GM12878 (cell line): ENCODE measurements around the gene PRDX3. TPM values are rescaled to one million over a fixed set of nuclear protein-coding genes. Genes with fewer than 3 reads are reported as not detected.

Experiments
- ASH2L ChIP-seq: fragments of 300-600, 200-600 bp; sonication (generic); IDR thresholded peaks from 2 replicates; pipeline ENCODE4 v1.6.1; 2017; ENCODE audit warnings: low read depth, mild to moderate bottlenecking, borderline replicate concordance
- BHLHE40 ChIP-seq, 2 experiments: fragments of 450-650 bp in 1 of 2; IDR thresholded peaks; 2 replicates each; pipeline ENCODE4 v1.6.1; 2011 to 2017; ENCODE audit warnings: low read depth in 2 of 2, borderline replicate concordance in 1 of 2, improper control_type of control experiment in 1 of 2, low read length in 1 of 2, mild to moderate bottlenecking in 1 of 2
- CBX5 ChIP-seq: sonication (generic); IDR thresholded peaks from 2 replicates; pipeline ENCODE4 v1.6.1; 2016; ENCODE audit warnings: low read depth, moderate library complexity, mild to moderate bottlenecking, inconsistent platforms
- CHD4 ChIP-seq: fragments of 200-600 bp; sonication (generic); IDR thresholded peaks from 2 replicates; pipeline ENCODE4 v1.6.1; 2016; ENCODE audit warnings: mild to moderate bottlenecking
- CUX1 ChIP-seq: IDR thresholded peaks from 2 replicates; pipeline ENCODE4 v1.6.1; 2012; ENCODE audit warnings: improper control_type of control experiment, low read depth, low read length; ENCODE audit not compliant: insufficient replicate concordance
- EGR1 ChIP-seq, 2 experiments: IDR thresholded peaks; 1 replicate in 1 of 2; 2 replicates in 1 of 2; pipeline ENCODE4 v1.6.1; 2011 to 2012; ENCODE audit warnings: low read depth in 2 of 2, low read length in 2 of 2, borderline replicate concordance in 1 of 2, mild to moderate bottlenecking in 1 of 2, moderate library complexity in 1 of 2
- FOXM1 ChIP-seq: IDR thresholded peaks from 2 replicates; pipeline ENCODE4 v1.6.1; 2012; ENCODE audit warnings: low read depth, mild to moderate bottlenecking, inconsistent platforms, low read length, moderate library complexity
- GABPA ChIP-seq: IDR thresholded peaks from 2 replicates; pipeline ENCODE4 v1.6.1; 2014; ENCODE audit warnings: antibody characterized with exemption, low read depth, mild to moderate bottlenecking, inconsistent platforms
- HCFC1 ChIP-seq: fragments of 150-350 bp; IDR thresholded peaks from 2 replicates; pipeline ENCODE4 v1.6.1; 2014; ENCODE audit warnings: low read length
- HDAC2 ChIP-seq: fragments of 200-600 bp; sonication (generic); IDR thresholded peaks from 2 replicates; pipeline ENCODE4 v1.6.1; 2017
- HDGF ChIP-seq: fragments of 450-650 bp; IDR thresholded peaks from 2 replicates; pipeline ENCODE4 v1.6.1; 2016; ENCODE audit warnings: antibody characterized with exemption
- JUND ChIP-seq: IDR thresholded peaks from 2 replicates; pipeline ENCODE4 v1.6.1; 2012; ENCODE audit warnings: low read depth, mild to moderate bottlenecking, low read length, improper control_type of control experiment, moderate library complexity
- KLF5 ChIP-seq: fragments of 450-650 bp; IDR thresholded peaks from 2 replicates; pipeline ENCODE4 v1.6.1; 2014; ENCODE audit warnings: mild to moderate bottlenecking; ENCODE audit not compliant: partially characterized antibody
- LARP7 ChIP-seq: fragments of 450-650 bp; IDR thresholded peaks from 2 replicates; pipeline ENCODE4 v1.6.1; 2017; ENCODE audit warnings: mild to moderate bottlenecking
- NFIC ChIP-seq: IDR thresholded peaks from 2 replicates; pipeline ENCODE4 v1.6.1; 2012; ENCODE audit warnings: low read depth, mild to moderate bottlenecking, inconsistent platforms, low read length, moderate library complexity
- POLR2A ChIP-seq: IDR thresholded peaks from 2 replicates; pipeline ENCODE4 v1.6.1; 2011; ENCODE audit warnings: low read depth, mild to moderate bottlenecking, low read length
- RAD51 ChIP-seq: fragments of 450-650 bp; IDR thresholded peaks from 2 replicates; pipeline ENCODE4 v1.6.1; 2016; ENCODE audit warnings: moderate library complexity, mild to moderate bottlenecking, inconsistent platforms
- RCOR1 ChIP-seq: conservative IDR thresholded peaks from 2 replicates; pipeline ENCODE4 v1.6.1; 2012; ENCODE audit warnings: low read depth, low read length, improper control_type of control experiment
- RELA ChIP-seq: fragments of 450-650 bp; IDR thresholded peaks from 2 replicates; pipeline ENCODE4 v1.8.0; 2014; ENCODE audit warnings: borderline replicate concordance; ENCODE audit not compliant: partially characterized antibody
- RFX5 ChIP-seq: IDR thresholded peaks from 2 replicates; pipeline ENCODE4 v1.6.1; 2011; ENCODE audit warnings: low read depth, low read length, improper control_type of control experiment
- SRF ChIP-seq, 2 experiments: IDR thresholded peaks; 2 replicates each; pipeline ENCODE4 v1.6.1; 2011; ENCODE audit warnings: low read depth in 2 of 2, low read length in 2 of 2, mild to moderate bottlenecking in 1 of 2, moderate library complexity in 1 of 2
- TARDBP ChIP-seq: IDR thresholded peaks from 2 replicates; pipeline ENCODE4 v1.6.1; 2016; ENCODE audit warnings: borderline replicate concordance
- WRNIP1 ChIP-seq: IDR thresholded peaks from 2 replicates; pipeline ENCODE4 v1.6.1; 2011; ENCODE audit warnings: low read depth, low read length, improper control_type of control experiment, borderline replicate concordance
- YBX1 ChIP-seq: fragments of 450-650 bp; IDR thresholded peaks from 2 replicates; pipeline ENCODE4 v1.6.1; 2016; ENCODE audit warnings: antibody characterized with exemption
- ZBED1 ChIP-seq: IDR thresholded peaks from 2 replicates; pipeline ENCODE4 v1.6.1; 2016; ENCODE audit warnings: borderline replicate concordance
- ZNF384 ChIP-seq: IDR thresholded peaks from 2 replicates; pipeline ENCODE4 v1.6.1; 2012; ENCODE audit warnings: low read depth, mild to moderate bottlenecking, low read length, improper control_type of control experiment, borderline replicate concordance
- polyA plus RNA-seq, 11 experiments: library from polyadenylated mRNA; depleted of rRNA in 4 of 11; unstranded in 6 of 11; stranded (reverse) in 5 of 11; fragments of >200 nt; fragmentation: Nextera tagmentation in 4 of 11; fragmentation: Illumina TruSeq in 1 of 11; extraction: Ambion mirVana in 4 of 11; extraction: Trizol in 1 of 11; gene quantifications; 1 replicate in 1 of 11; 2 replicates in 10 of 11; pipeline versions ENCODE4 v1.2.1 to v1.2.3, GENCODE V29; 2011 to 2016; ENCODE audit warnings: inconsistent platforms in 2 of 11, missing spikeins in 2 of 11, low read depth in 1 of 11
- total RNA-seq, 4 experiments: library from RNA; depleted of rRNA in 3 of 4; stranded (reverse); fragments of >200 nt in 3 of 4; fragmentation: Illumina TruSeq in 1 of 4; extraction: Trizol in 1 of 4; gene quantifications; 2 replicates each; pipeline versions ENCODE4 v1.2.1 to v1.2.3, GENCODE V29; 2013 to 2021
- TF ChIP-seq, protein P1 (sequence below): IDR thresholded peaks from 2 replicates; pipeline ENCODE4 v1.6.1; 2012; ENCODE audit warnings: low read depth, low read length, improper control_type of control experiment

PRDX3 gene
- total and polyA plus RNA-seq, 10 of the 15 experiments (the other 5 are each of a cell fraction or from before 2014, with no cell fraction given) = 195 to 1,431 (median 398) TPM

- no peak for TF ChIP-seq CUX1
- TF ChIP-seq CHD4 = no peak
- TF ChIP-seq HDAC2 = no peak
- no peak for TF ChIP-seq TARDBP
- no peak for TF ChIP-seq JUND
- no peak; the same call in 1 of the 2 replicates for TF ChIP-seq NFIC
- TF ChIP-seq YBX1 = no peak
- peak; percentile 71 for TF ChIP-seq LARP7
- peak in 1 of 2 experiments; percentile 51; a peak in 1 of 3 replicates for TF ChIP-seq EGR1 (IDR thresholded peaks at IDR 0.05; ENCODE audit: borderline replicate concordance in 1 of 2, low read depth in 2 of 2, low read length in 2 of 2)
- TF ChIP-seq KLF5 = no peak
- TF ChIP-seq HCFC1 = 0 out of 2 replicates have a peak, but pooled peaks have one; percentile 30
- no peak for TF ChIP-seq ZBED1
- TF ChIP-seq BHLHE40 (IDR thresholded peaks at IDR 0.05; ENCODE audit: borderline replicate concordance in 1 of 2, low read depth in 2 of 2, low read length in 1 of 2) = peak in 1 of 2 experiments; percentile 80; a peak in 1 of 4 replicates
- TF ChIP-seq ZNF384 = no peak
- peak; percentile 68 for TF ChIP-seq HDGF
- no peak for TF ChIP-seq FOXM1
- TF ChIP-seq ASH2L = 0 out of 2 replicates have a peak, but pooled peaks have one; percentile 78
- TF ChIP-seq, protein P1, sequence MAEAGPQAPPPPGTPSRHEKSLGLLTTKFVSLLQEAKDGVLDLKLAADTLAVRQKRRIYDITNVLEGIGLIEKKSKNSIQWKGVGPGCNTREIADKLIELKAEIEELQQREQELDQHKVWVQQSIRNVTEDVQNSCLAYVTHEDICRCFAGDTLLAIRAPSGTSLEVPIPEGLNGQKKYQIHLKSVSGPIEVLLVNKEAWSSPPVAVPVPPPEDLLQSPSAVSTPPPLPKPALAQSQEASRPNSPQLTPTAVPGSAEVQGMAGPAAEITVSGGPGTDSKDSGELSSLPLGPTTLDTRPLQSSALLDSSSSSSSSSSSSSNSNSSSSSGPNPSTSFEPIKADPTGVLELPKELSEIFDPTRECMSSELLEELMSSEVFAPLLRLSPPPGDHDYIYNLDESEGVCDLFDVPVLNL = no peak
- TF ChIP-seq GABPA = no peak
- TF ChIP-seq RFX5 = no peak
- TF ChIP-seq POLR2A = peak; percentile 87
- TF ChIP-seq RELA = no peak
- no peak for TF ChIP-seq SRF (IDR thresholded peaks at IDR 0.05; ENCODE audit: low read depth in 2 of 2, low read length in 2 of 2)
- 0 out of 2 replicates have a peak, but pooled peaks have one; percentile 33 for TF ChIP-seq RAD51
- TF ChIP-seq WRNIP1 = no peak
- no peak for TF ChIP-seq RCOR1
- TF ChIP-seq CBX5 = no peak
Measured at GRCh38 chr10:119165171-119166117, 13.2 kb downstream of the PRDX3 start, which contains the start of gene SFXN4 (continued).
